Panc1 (cell line): ENCODE results near the gene PLCB1. TPM values are rescaled to one million over a fixed set of nuclear protein-coding genes. Genes with fewer than 3 reads are reported as not detected.

Experiments
- ATAC-seq: fragments of 200-7000 bp; cut with Tn5 transposase; 2 replicates; pipeline ENCODE4 v1.9.1; 2020; ENCODE audit warnings: mild to moderate bottlenecking, moderate library complexity
- BruUV-seq: library from RNA; stranded (reverse); fragments of 400-500 nt; replicated peaks from 2 replicates; lab custom pipeline; 2021; lab: Mats Ljungman, UMichigan
- CTCF ChIA-PET: fragments of 300-600 bp; sonication (Branson Sonifier 250); formaldehyde crosslinking; loops from one replicate; lab custom pipeline; 2022; ENCODE audit warnings: antibody characterized with exemption; lab: Charles Lee
- POLR2A ChIA-PET: fragments of 300-600 bp; sonication (Branson Sonifier 250); formaldehyde crosslinking; loops from one replicate; lab custom pipeline; 2022; ENCODE audit warnings: antibody characterized with exemption; lab: Charles Lee
- DNase-seq: peaks from one replicate; pipeline ENCODE4 v3.0.0-alpha.2; 2010; ENCODE audit warnings: low read depth, low spot score
- H3K27ac ChIP-seq: 2 replicates; pipeline ENCODE4 v1.5.1; 2011; ENCODE audit warnings: mild to moderate bottlenecking, low read length, inconsistent platforms
- H3K27me3 ChIP-seq: fragments of 200-500 bp; sonication (Bioruptor generic); 2 replicates; pipeline ENCODE4 v1.6.0; 2014; ENCODE audit warnings: low read length, inconsistent platforms; ENCODE audit not compliant: control insufficient read depth, insufficient read depth
- H3K36me3 ChIP-seq: fragments of 200-500 bp; sonication (Bioruptor generic); 2 replicates; pipeline ENCODE4 v1.5.1; 2014; ENCODE audit warnings: inconsistent platforms, mild to moderate bottlenecking, low read length, moderate library complexity; ENCODE audit not compliant: control insufficient read depth, insufficient read depth
- H3K4me1 ChIP-seq: 2 replicates; pipeline ENCODE4 v1.5.1; 2011; ENCODE audit warnings: inconsistent platforms, mild to moderate bottlenecking, low read length, moderate library complexity; ENCODE audit not compliant: control insufficient read depth, insufficient read depth
- H3K4me3 ChIP-seq, 2 experiments: 2 replicates each; pipeline ENCODE4 v1.5.1; 2011 to 2012; ENCODE audit warnings: low read depth in 2 of 2, low read length in 2 of 2, mild to moderate bottlenecking in 2 of 2, inconsistent platforms in 1 of 2, moderate library complexity in 1 of 2
- H3K9me3 ChIP-seq: fragments of 200-500 bp; sonication (Bioruptor generic); 2 replicates; pipeline ENCODE4 v1.5.1; 2014; ENCODE audit warnings: low read depth, mild to moderate bottlenecking, inconsistent platforms, low read length, moderate library complexity; ENCODE audit not compliant: control insufficient read depth, insufficient read depth
- CTCF ChIP-seq: fragments of 450-650 bp; IDR thresholded peaks from 2 replicates; pipeline ENCODE4 v1.5.1; 2017; ENCODE audit warnings: mild to moderate bottlenecking
- POLR2AphosphoS5 ChIP-seq: IDR thresholded peaks from 2 replicates; pipeline ENCODE4 v1.6.1; 2012; ENCODE audit warnings: mild to moderate bottlenecking, low read depth, low read length, moderate library complexity
- REST ChIP-seq, 2 experiments: IDR thresholded peaks; 2 replicates each; pipeline ENCODE4 v1.6.1; 2011 to 2012; ENCODE audit warnings: low read depth in 2 of 2, control low read depth in 1 of 2, low read length in 1 of 2, mild to moderate bottlenecking in 1 of 2, moderate library complexity in 1 of 2; ENCODE audit not compliant: insufficient read depth in 1 of 2
- SIN3A ChIP-seq: IDR thresholded peaks from 2 replicates; pipeline ENCODE4 v1.6.1; 2012; ENCODE audit warnings: low read depth, mild to moderate bottlenecking, low read length, moderate library complexity, borderline replicate concordance; ENCODE audit not compliant: insufficient read depth
- TCF7L2 ChIP-seq: IDR thresholded peaks from 2 replicates; pipeline ENCODE4 v1.6.1; 2011; ENCODE audit warnings: mild to moderate bottlenecking, low read depth, low read length, inconsistent platforms
- in situ Hi-C: cut with HindIII; loops from 2 replicates; pipeline ENCODE4 v1.10.0; 2016; ENCODE audit warnings: low sequenced_read_pairs, low pct_unique_long_range_greater_than_20kb
- intact Hi-C: fragments of 100-400 bp; cut with micrococcal nuclease; formaldehyde crosslinking; loops from one replicate; pipeline ENCODE4 v1.10.0; 2022; ENCODE audit not compliant: unreplicated experiment
- total RNA-seq: library from RNA; stranded (reverse); gene quantifications from one replicate; pipeline ENCODE4 v1.2.1, GENCODE V29; 2021; ENCODE audit not compliant: unreplicated experiment

The PLCB1 gene
- total RNA-seq, 1 experiment from 2014 or later = 0.59 TPM

GRCh38 chr20:8924539-8924938 lies 792.5 kb downstream of the PLCB1 start:
- H3K27ac ChIP-seq = no peak overlapping the region
- H3K9me3 ChIP-seq = no peaks in the 10 kb centered on the region
- no peaks in the 10 kb centered on the region for H3K36me3 ChIP-seq
- no peak for ATAC-seq
- no peak overlapping the region for H3K4me3 ChIP-seq
- CTCF ChIA-PET = no interaction called here
- no peak for DNase-seq
- BruUV-seq = no TSS peak
- in situ Hi-C loops (no loop called here), intact Hi-C loops (no loop called here)
- POLR2A ChIA-PET = no interaction called here
- no peaks in the 10 kb centered on the region for H3K4me1 ChIP-seq
- H3K27me3 ChIP-seq = no peaks in the 10 kb centered on the region
- no peak for TF ChIP-seq TCF7L2
- no peak for TF ChIP-seq POLR2AphosphoS5
- no peak for TF ChIP-seq SIN3A
- no peak for TF ChIP-seq REST (IDR thresholded peaks at IDR 0.05; ENCODE audit: insufficient read depth in 1 of 2, low read depth in 2 of 2, low read length in 1 of 2)
- no peak for TF ChIP-seq CTCF

GRCh38 chr20:8930726-8931125 lies 798.7 kb downstream of the PLCB1 start:
- no peak overlapping the region for H3K4me3 ChIP-seq
- no TSS peak for BruUV-seq
- ChIA-PET POLR2A (no interaction called here), CTCF (no interaction called here)
- no peaks in the 10 kb centered on the region for H3K9me3 ChIP-seq
- H3K27me3 ChIP-seq = no peaks in the 10 kb centered on the region
- no peak overlapping the region for H3K27ac ChIP-seq
- in situ Hi-C loops = no loop called here
- H3K36me3 ChIP-seq = no peaks in the 10 kb centered on the region
- intact Hi-C loops = no loop called here
- ATAC-seq (no peak), DNase-seq (no peak)
- no peaks in the 10 kb centered on the region for H3K4me1 ChIP-seq
- TF ChIP-seq SIN3A = no peak
- no peak for TF ChIP-seq CTCF
